ENCODE results near the gene RAB8B. TPM values are rescaled to one million over a fixed set of nuclear protein-coding genes. Genes with fewer than 3 reads are reported as not detected.

The RAB8B gene
- total RNA-seq, 1 experiment from 2014 or later = 8.5 TPM

GRCh38 chr15:63288342-63288741 is 98.9 kb downstream of the RAB8B start:
- BruUV-seq (replicated peaks) = no TSS peak
- no peaks in the 10 kb centered on the region for H3K27me3 ChIP-seq (ENCODE audit: low read length)
- POLR2A ChIA-PET (ENCODE audit: unreplicated experiment) = no interaction called here
- ATAC-seq (peak; percentile 64), DNase-seq (no peak)
- no peak overlapping the region for H3K4me3 ChIP-seq (ENCODE audit: low read length)
- intact Hi-C loops (cut with micrococcal nuclease) = loop anchor here (1.0 to 5.0 kb wide), 4 partner anchors 115 to 309 kb away; partner anchors contain the start of genes FBXL22 and USP3
- H3K4me2 ChIP-seq (ENCODE audit: low read length) = 0 out of 2 replicates have a peak overlapping the region, but pooled peaks have one; percentile 19
- TF ChIP-seq EZH2phosphoT487 (IDR thresholded peaks at IDR 0.05; ENCODE audit: borderline replicate concordance, low read length) = no peak
- no peak for TF ChIP-seq CTCF (conservative IDR thresholded peaks at IDR 0.05; ENCODE audit: low read depth, low read length)
- TF ChIP-seq EZH2 (IDR thresholded peaks at IDR 0.05; ENCODE audit: low read length, unreplicated experiment) = no peak
- peaks cover 5% of the 10 kb centered on the region; the same call in 1 of the 2 replicates for H3K4me1 ChIP-seq (ENCODE audit: insufficient read depth, low read length)
- no peaks in the 10 kb centered on the region for H3K36me3 ChIP-seq (ENCODE audit: low read depth, low read length)
- H4K20me1 ChIP-seq (ENCODE audit: low read length) = no peaks in the 10 kb centered on the region
- no peak overlapping the region for H3K27ac ChIP-seq (ENCODE audit: low read length)
- peak overlapping the region; percentile 41; the same call in 1 of the 2 replicates for H2AFZ ChIP-seq (ENCODE audit: low read length)
- H3F3A ChIP-seq (ENCODE audit: low read length, unreplicated experiment) = no peaks in the 10 kb centered on the region
- H3K79me2 ChIP-seq (ENCODE audit: low read length) = no peaks in the 10 kb centered on the region
- H3K9ac ChIP-seq (ENCODE audit: low read length) = no peak overlapping the region
- CTCF ChIA-PET = no interaction called here
- H3K9me2 ChIP-seq (replicated peaks; ENCODE audit: low read length) = no peaks in the 10 kb centered on the region
- no peaks in the 10 kb centered on the region for H3K9me3 ChIP-seq (ENCODE audit: low read length)

GRCh38 chr15:63288778-63289378 is 99.5 kb downstream of the RAB8B start:
- Histone ChIP-seq H4K20me1 (ENCODE audit: low read length) (no peaks in the 10 kb centered on the region), H2AFZ (ENCODE audit: low read length) (peak overlapping the region; percentile 41; the same call in 1 of the 2 replicates), H3K4me3 (ENCODE audit: low read length) (no peak overlapping the region), H3K79me2 (ENCODE audit: low read length) (no peaks in the 10 kb centered on the region), H3F3A (ENCODE audit: low read length, unreplicated experiment) (no peaks in the 10 kb centered on the region), H3K27me3 (ENCODE audit: low read length) (no peaks in the 10 kb centered on the region), H3K9me2 (replicated peaks; ENCODE audit: low read length) (no peaks in the 10 kb centered on the region), H3K4me2 (ENCODE audit: low read length) (0 out of 2 replicates have a peak overlapping the region, but pooled peaks have one; percentile 19), H3K36me3 (ENCODE audit: low read depth, low read length) (no peaks in the 10 kb centered on the region), H3K9me3 (ENCODE audit: low read length) (no peaks in the 10 kb centered on the region), H3K9ac (ENCODE audit: low read length) (no peak overlapping the region), H3K4me1 (ENCODE audit: insufficient read depth, low read length) (peaks cover 5% of the 10 kb centered on the region; the same call in 1 of the 2 replicates), H3K27ac (ENCODE audit: low read length) (no peak overlapping the region)
- CTCF ChIA-PET = interaction anchor here (1.6 kb wide), 1 partner anchor 114 kb away, joined by 8 read pairs; no protein-coding TSS in a partner anchor
- TF ChIP-seq CTCF (conservative IDR thresholded peaks at IDR 0.05; ENCODE audit: low read depth, low read length) (peak; percentile 82), EZH2phosphoT487 (IDR thresholded peaks at IDR 0.05; ENCODE audit: borderline replicate concordance, low read length) (no peak)
- ATAC-seq (no peak), DNase-seq (peak; percentile 69)
- BruUV-seq (replicated peaks) = no TSS peak
- POLR2A ChIA-PET (ENCODE audit: unreplicated experiment) = no interaction called here
- intact Hi-C loops (cut with micrococcal nuclease) = loop anchor here (1.0 to 5.0 kb wide), 4 partner anchors 114 to 308 kb away; partner anchors contain the start of genes FBXL22 and USP3

GRCh38 chr15:63291507-63291906 is 102.1 kb downstream of the RAB8B start:
- Histone ChIP-seq H3F3A (ENCODE audit: low read length, unreplicated experiment) (no peaks in the 10 kb centered on the region), H3K4me3 (ENCODE audit: low read length) (no peak overlapping the region), H4K20me1 (ENCODE audit: low read length) (no peaks in the 10 kb centered on the region), H3K27ac (ENCODE audit: low read length) (no peak overlapping the region), H3K4me1 (ENCODE audit: insufficient read depth, low read length) (peaks cover 5% of the 10 kb centered on the region; the same call in 1 of the 2 replicates), H3K4me2 (ENCODE audit: low read length) (no peak overlapping the region), H2AFZ (ENCODE audit: low read length) (no peak overlapping the region), H3K36me3 (ENCODE audit: low read depth, low read length) (no peaks in the 10 kb centered on the region), H3K9me3 (ENCODE audit: low read length) (no peaks in the 10 kb centered on the region), H3K9ac (ENCODE audit: low read length) (no peak overlapping the region), H3K9me2 (replicated peaks; ENCODE audit: low read length) (no peaks in the 10 kb centered on the region), H3K79me2 (ENCODE audit: low read length) (no peaks in the 10 kb centered on the region), H3K27me3 (ENCODE audit: low read length) (no peaks in the 10 kb centered on the region)
- peak; percentile 33 for DNase-seq
- intact Hi-C loops (cut with micrococcal nuclease) = no loop called here
- CTCF ChIA-PET = interaction anchor here (1.0 to 1.7 kb wide), 1 partner anchor 111 kb away, joined by 3 to 12 read pairs; no protein-coding TSS in a partner anchor
- BruUV-seq (replicated peaks) = no TSS peak
- POLR2A ChIA-PET (ENCODE audit: unreplicated experiment) = no interaction called here
- ATAC-seq = no peak
- no peak for TF ChIP-seq EZH2 (IDR thresholded peaks at IDR 0.05; ENCODE audit: low read length, unreplicated experiment)
- no peak for TF ChIP-seq EZH2phosphoT487 (IDR thresholded peaks at IDR 0.05; ENCODE audit: borderline replicate concordance, low read length)
- no peak for TF ChIP-seq CTCF (conservative IDR thresholded peaks at IDR 0.05; ENCODE audit: low read depth, low read length)
